Vagina (tissue), 2 donors: ENCODE data around the gene ARHGDIB.

ENCODE experiments used
- CTCF ChIP-seq, 3 experiments: fragments of 450-650 bp in 2 of 3; fragments of 200-600 bp in 1 of 3; sonication (generic) in 1 of 3; IDR thresholded peaks; one replicate each; pipeline ENCODE4 v1.5.1; 2017 to 2019; ENCODE audit warnings: antibody characterized with exemption in 3 of 3, mild to moderate bottlenecking in 2 of 3, moderate library complexity in 2 of 3
- POLR2A ChIP-seq, 2 donors: fragments of 450-650 bp; IDR thresholded peaks; one replicate each; pipeline ENCODE4 v1.6.1; 2017; ENCODE audit warnings: antibody characterized with exemption in 2 of 2, mild to moderate bottlenecking in 2 of 2, moderate library complexity in 2 of 2
- POLR2AphosphoS5 ChIP-seq, 2 donors: sonication (generic); formaldehyde crosslinking; IDR thresholded peaks; one replicate each; pipeline ENCODE4 v1.9.0; 2017; ENCODE audit warnings: antibody characterized with exemption in 2 of 2, mild to moderate bottlenecking in 2 of 2, low read depth in 1 of 2; ENCODE audit not compliant: insufficient read depth in 1 of 2

DNA sequence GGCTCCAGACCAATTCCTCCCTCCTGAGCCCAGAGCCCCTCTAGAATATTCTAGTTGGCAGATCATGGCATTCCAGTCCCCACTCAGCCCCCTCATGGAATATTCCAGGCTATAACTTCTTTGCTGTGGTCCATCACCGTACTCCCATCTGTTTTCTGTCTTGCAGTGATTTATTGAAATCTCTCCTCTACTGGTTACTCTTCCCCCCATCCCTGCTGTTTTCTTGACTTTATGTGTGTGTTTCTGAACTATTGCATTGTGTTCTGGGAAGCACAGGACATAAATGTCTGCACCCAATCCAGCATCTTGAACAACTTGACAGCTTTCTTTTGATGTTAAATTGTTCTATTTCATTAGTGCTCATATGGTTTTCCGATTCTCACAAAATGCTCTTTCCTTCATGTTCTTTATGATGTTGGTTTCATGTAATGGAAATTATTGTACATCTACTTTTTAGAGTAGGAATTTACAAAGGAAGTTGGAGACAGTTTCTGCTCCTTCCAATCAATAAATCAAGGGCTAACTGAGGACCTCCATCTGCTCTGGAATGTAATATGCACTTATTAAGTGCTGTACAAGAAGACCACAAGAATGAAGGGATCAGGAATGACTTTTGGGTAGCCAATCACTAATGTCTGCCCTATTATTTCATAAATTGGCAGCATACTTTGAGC, 37.8 kb upstream of the ARHGDIB start:
- TF ChIP-seq CTCF (IDR thresholded peaks at IDR 0.05), result no peak
- no peak for TF ChIP-seq POLR2A (IDR thresholded peaks at IDR 0.05)
- peak in 1 of 2 donors; percentile 8 for TF ChIP-seq POLR2AphosphoS5 (IDR thresholded peaks at IDR 0.05; ENCODE audit: insufficient read depth in 1 of 2, low read depth in 1 of 2)
